GM08714 (cell line): ENCODE measurements around the gene TM4SF20.

Experiments
- H3K4me3 ChIP-seq: fragments of 200-500 bp; sonication (Bioruptor generic); 2 replicates; pipeline ENCODE4 v1.5.1; 2014; ENCODE audit warnings: mild to moderate bottlenecking, low read length, inconsistent platforms
- ZNF274 ChIP-seq: IDR thresholded peaks from 2 replicates; pipeline ENCODE4 v1.6.1; 2012; ENCODE audit warnings: mild to moderate bottlenecking, low read depth, low read length

Gene TM4SF20

GRCh38 chr2:227407591-227408151 is 28.6 kb upstream of the TM4SF20 start:
- no peak for TF ChIP-seq ZNF274
- H3K4me3 ChIP-seq, result no peak overlapping the region

GRCh38 chr2:227406177-227407031 is 27.3 kb upstream of the TM4SF20 start:
- no peak overlapping the region for H3K4me3 ChIP-seq
- no peak for TF ChIP-seq ZNF274

- no peak for TF ChIP-seq ZNF274
- no peak overlapping the region for H3K4me3 ChIP-seq
Measured at GRCh38 chr2:227404585-227405271, 25.6 kb upstream of the TM4SF20 start.

- H3K4me3 ChIP-seq, result no peak overlapping the region
- no peak for TF ChIP-seq ZNF274
Measured at GRCh38 chr2:227402959-227403358, 23.9 kb upstream of the TM4SF20 start.

- TF ChIP-seq ZNF274, result no peak
Measured at GRCh38 chr2:227402321-227402720, 23.2 kb upstream of the TM4SF20 start.

GRCh38 chr2:227401550-227401949 is 22.4 kb upstream of the TM4SF20 start:
- no peak overlapping the region for H3K4me3 ChIP-seq
- TF ChIP-seq ZNF274, result no peak

More at GRCh38 chr2:227402321-227402720, 23.2 kb upstream of the TM4SF20 start:
- no peak overlapping the region for H3K4me3 ChIP-seq

- no peak overlapping the region for H3K4me3 ChIP-seq
- no peak for TF ChIP-seq ZNF274
Measured at GRCh38 chr2:227398684-227399670, 19.9 kb upstream of the TM4SF20 start.

- H3K4me3 ChIP-seq, result no peak overlapping the region
- TF ChIP-seq ZNF274, result no peak
Measured at GRCh38 chr2:227397562-227397961, 18.5 kb upstream of the TM4SF20 start.

- TF ChIP-seq ZNF274, result no peak
Measured at GRCh38 chr2:227395556-227395955, 16.4 kb upstream of the TM4SF20 start.

GRCh38 chr2:227394401-227394800 is 15.3 kb upstream of the TM4SF20 start:
- no peak for TF ChIP-seq ZNF274
- H3K4me3 ChIP-seq, result no peak overlapping the region

More at GRCh38 chr2:227395556-227395955, 16.4 kb upstream of the TM4SF20 start:
- no peak overlapping the region for H3K4me3 ChIP-seq

- H3K4me3 ChIP-seq, result no peak overlapping the region
- TF ChIP-seq ZNF274, result no peak
Measured at GRCh38 chr2:227390468-227391256, 11.6 kb upstream of the TM4SF20 start.

- no peak for TF ChIP-seq ZNF274
- H3K4me3 ChIP-seq, result no peak overlapping the region
Measured at GRCh38 chr2:227389661-227390060, 10.6 kb upstream of the TM4SF20 start.

- TF ChIP-seq ZNF274, result no peak
- H3K4me3 ChIP-seq, result no peak overlapping the region
Measured at GRCh38 chr2:227389231-227389630, 10.1 kb upstream of the TM4SF20 start.
